Caki2 (cell line): ENCODE measurements around the gene BGN. TPM values are rescaled to one million over a fixed set of nuclear protein-coding genes. Genes with fewer than 3 reads are reported as not detected.

Source experiments
- DNase-seq: peaks from one replicate; pipeline ENCODE4 v3.0.0-alpha.2; 2015; ENCODE audit warnings: low read depth
- in situ Hi-C: cut with HindIII; loops from 2 replicates; pipeline ENCODE4 v1.10.0; 2016; ENCODE audit warnings: low sequenced_read_pairs, low pct_unique_long_range_greater_than_20kb, mixed read lengths
- total RNA-seq: library from RNA; depleted of rRNA; stranded (reverse); fragments of >200 nt; shearing (Covaris generic); gene quantifications from 2 replicates; pipeline ENCODE4 v1.2.3, GENCODE V29; 2014; ENCODE audit warnings: low replicate concordance

Gene BGN
- total RNA-seq, 1 experiment from 2014 or later: not detected

- in situ Hi-C loops: no loop called here
- no peak for DNase-seq
Observed at GRCh38 chrX:153457827-153458466, 36.8 kb upstream of the BGN start.

DNA sequence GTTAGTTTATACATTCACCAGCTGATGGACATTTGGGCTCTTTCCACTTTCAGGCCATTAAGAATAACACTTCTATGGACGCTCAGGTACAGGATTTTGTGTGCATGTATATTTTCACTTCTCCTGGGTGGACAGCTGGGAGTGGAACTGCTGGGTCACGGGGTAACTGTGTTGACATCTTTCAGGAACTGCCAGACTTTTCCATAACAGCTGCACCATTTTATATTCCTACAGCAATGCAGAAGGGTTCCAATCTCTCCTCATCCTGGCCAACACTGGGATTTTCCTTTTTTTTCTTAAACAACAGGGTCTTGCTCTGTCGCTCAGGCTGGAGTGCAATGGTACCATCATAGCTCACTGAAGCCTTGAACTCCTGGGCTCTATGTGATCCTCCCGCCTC lies 36.3 kb upstream of the BGN start:
- in situ Hi-C loops: no loop called here
- DNase-seq: no peak

DNA sequence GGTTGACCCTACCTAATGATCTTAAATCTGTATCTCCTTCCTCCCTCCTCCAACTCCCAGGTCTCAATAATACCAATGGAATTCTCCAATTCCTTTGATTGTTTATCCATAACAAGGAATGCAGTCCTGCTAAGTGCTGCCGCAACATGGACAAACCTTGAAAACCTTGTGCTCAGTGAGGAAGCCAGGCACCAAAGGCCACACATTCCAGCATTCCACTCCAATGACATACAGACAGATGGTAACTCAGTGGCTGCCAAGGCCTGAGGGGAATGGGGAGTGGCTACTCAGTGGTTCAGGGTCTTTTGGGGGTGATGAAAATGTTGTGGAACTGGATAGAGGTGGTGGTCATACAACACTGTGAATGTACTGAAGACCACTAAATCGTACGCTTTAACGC lies 34.8 kb upstream of the BGN start:
- in situ Hi-C loops: no loop called here

DNA sequence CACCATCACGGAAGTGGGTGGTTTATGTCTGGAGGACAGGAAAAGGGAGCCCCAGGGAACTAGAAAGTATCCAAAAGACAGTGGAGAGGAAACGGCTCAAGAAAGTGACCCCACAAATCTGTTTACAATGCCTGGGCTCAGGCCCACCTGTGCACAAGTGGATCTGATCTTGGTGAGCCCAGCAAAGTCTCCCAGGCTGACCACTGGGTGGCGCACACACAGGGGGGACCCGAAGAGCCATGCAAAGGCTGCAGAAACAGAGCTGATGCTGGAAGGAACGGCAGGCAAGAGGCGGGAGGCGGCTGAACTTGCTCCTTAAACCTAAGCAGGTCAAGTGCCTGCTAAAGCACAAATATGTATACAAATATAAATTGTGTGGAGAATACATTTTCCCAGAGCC lies 34.0 kb upstream of the BGN start:
- in situ Hi-C loops: no loop called here

More for the DNA sequence above, 34.8 kb upstream of the BGN start:
- peak; percentile 4 for DNase-seq

GRCh38 chrX:153462291-153462690 lies 32.5 kb upstream of the BGN start:
- no peak for DNase-seq
- in situ Hi-C loops: no loop called here

More for the DNA sequence above, 34.0 kb upstream of the BGN start:
- DNase-seq: no peak

- DNase-seq: no peak
Observed at GRCh38 chrX:153463031-153463430, 31.7 kb upstream of the BGN start.

GRCh38 chrX:153463556-153463955 lies 31.2 kb upstream of the BGN start:
- in situ Hi-C loops: no loop called here
- DNase-seq: no peak

More at GRCh38 chrX:153463031-153463430, 31.7 kb upstream of the BGN start:
- in situ Hi-C loops: no loop called here

DNA sequence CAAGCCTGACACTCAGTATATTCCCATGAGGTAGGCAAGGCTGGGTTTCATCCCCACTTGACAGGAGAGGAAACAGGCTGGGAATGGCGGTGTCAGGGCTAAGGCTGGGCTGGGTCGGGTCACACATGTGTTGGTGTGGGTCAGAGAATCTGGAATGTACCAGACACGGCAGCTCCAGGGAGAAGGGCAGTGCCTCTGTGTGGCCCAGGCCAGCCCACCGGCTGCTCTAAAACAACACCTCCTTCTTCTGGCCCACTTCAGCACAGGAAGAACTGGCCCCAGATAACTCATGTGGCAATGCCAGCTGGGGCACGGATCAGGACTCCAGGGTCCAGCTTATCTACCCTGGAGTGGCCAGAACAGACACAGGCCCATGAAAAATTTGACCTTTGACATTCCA lies 30.7 kb upstream of the BGN start:
- no peak for DNase-seq
- in situ Hi-C loops: no loop called here

DNA sequence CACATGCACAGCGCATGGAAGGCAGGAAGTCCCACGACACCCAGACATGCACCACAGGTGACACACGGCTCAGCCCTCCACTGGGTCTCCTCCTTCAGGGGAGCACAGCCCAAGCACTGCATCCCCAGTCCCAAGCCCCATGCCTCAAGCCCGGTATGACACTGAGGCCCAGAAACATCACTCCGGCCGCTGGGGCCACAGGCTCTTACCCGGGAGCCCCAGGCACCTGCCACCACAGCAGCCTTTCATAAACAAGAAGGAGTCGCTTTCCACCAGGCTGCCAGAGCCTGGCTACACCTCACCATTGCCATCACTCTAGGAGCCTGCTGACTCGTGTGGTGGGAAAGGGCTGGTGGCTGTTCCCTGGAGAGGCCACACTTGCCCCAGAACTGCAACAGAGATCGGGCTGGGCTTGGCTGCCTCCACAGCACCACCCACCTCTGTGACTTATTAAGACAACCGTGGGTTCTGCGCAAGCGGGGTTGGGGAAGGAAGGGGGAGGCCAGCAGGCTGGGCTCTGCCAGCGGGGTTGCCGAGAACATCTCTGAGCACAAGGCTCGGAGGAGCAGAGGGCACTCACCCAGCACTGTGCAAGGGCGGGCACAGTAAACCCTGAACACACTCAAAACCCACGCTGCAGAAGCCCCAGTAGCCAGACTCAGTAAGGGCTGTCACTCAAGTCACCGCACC lies 28.9 kb upstream of the BGN start:
- no peak for DNase-seq
- in situ Hi-C loops: no loop called here

DNA sequence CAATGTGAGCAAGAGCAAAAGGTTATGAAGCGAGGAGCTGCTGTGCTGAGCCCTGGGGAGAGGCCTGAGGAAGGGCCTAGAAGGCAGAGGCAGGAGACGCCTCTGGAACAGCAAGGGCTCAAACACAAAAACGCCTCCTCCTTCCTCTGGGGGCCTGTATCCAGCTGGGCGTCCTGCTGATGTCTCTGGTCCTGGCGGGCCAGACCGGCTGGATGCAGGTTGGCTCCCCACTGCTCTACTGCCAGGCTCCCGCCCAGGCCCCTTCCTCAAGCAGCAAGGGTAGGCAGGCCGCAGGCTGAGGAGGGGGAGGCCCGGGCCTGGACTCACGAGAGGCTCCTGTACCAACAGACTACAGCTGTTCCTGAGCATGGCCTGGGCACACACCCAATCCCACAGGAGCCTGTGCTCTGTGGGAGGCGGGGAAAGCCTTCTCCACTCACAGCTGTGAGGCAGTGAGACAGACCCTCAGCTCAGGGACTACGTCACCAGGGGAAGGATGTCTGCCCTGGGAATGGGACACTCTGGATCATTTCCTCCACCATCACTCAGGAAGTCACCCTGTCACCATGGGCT lies 26.7 kb upstream of the BGN start:
- DNase-seq: no peak
- in situ Hi-C loops: no loop called here

DNA sequence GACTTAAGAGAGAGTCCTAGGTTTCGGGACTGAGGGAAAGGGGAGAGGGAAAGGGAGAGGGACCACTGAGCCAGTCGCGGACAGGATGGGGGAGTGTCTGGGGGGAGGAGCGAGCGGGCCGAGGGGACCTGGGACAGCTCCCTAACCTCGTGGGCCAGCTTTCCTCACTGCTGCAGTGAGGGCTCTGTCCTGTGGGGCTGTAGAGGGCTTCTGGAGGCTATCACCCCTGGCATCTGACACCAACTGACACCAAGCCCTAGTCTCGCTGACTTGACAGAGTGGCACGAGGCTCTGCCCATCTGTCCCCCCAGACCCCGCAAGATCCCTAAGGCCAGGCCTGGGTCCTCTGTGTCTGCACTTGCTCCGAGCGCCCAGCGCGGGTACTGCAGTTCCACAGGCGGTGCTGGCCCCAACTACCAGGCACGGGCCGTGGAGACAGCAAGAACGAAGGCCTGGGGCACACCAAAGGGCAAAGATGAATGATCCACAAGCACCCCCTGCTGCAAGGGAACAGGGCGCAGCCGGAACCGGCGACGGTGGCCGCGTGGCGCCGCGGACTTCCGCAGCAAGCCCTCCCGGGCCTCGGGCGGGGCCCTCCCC lies 24.9 kb upstream of the BGN start:
- in situ Hi-C loops: no loop called here
- peak; percentile 41 for DNase-seq

- in situ Hi-C loops: no loop called here
- peak; percentile 75 for DNase-seq
Observed at GRCh38 chrX:153470411-153471363, 24.1 kb upstream of the BGN start, which contains the start of gene HAUS7. Gene HAUS7 (minus strand): TSS chrX:153470576. CDS start chrX:153470557, 19 bp downstream.

- in situ Hi-C loops: no loop called here
- DNase-seq: no peak
Observed at GRCh38 chrX:153471663-153472280, 23.0 kb upstream of the BGN start.

- in situ Hi-C loops: no loop called here
- DNase-seq: no peak
Observed at GRCh38 chrX:153473126-153473525, 21.7 kb upstream of the BGN start.

GRCh38 chrX:153474266-153474665 lies 20.5 kb upstream of the BGN start:
- no peak for DNase-seq
- in situ Hi-C loops: no loop called here

DNA sequence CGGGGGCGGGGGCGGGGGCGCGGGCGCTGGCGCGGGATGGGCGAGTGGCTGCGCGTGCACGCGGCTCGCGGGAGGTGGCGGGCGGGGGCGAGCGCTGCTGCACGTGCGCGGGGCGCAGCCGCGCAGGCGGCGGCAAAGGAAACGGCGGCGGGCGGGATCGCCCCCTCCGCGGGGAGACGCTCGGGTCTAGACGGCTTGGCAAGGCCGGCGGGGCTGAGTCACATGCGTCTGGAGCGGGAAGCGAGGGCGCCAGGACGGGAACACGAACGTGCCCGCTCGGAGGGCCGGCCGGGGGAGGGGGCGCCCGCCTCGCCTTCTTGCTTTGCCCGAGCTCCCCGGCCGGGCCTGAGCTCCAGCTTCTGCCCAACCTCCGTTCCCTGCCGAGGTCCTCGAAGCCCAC lies 20.1 kb upstream of the BGN start:
- DNase-seq: no peak
- in situ Hi-C loops: no loop called here

DNA sequence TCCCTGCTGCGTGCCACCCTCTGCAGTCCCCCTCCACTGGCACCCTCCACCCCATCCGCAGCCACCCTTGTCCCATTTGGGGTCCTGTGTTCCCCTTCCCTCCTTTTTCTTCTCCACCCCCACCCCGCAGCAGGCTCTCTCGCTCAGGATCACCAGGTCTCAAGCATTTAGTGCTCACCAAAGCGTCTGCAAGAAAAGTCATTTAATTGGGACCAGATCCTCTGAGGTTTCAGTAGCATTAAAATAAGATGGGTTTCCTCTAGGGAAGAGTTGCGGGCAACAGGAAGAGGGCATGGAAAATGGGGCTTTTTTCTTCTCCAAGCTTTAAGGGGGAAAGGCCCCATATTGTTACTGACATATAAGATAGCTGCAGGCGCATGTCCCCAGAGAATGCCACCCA lies 19.5 kb upstream of the BGN start:
- no peak for DNase-seq
- in situ Hi-C loops: no loop called here

- in situ Hi-C loops: no loop called here
- DNase-seq: no peak
Observed at GRCh38 chrX:153475751-153476281, 19.0 kb upstream of the BGN start.
